CD14-positive monocyte (primary cell): Measurements from ENCODE around the gene ADO. TPM values are rescaled to one million over a fixed set of nuclear protein-coding genes. Genes with fewer than 3 reads are reported as not detected.
A peak's percentile ranks its signal among the peaks of the same experiment; 100 is the strongest.

ENCODE experiments used
- DNase-seq, 3 donors: peaks; one replicate each; pipeline ENCODE4 v3.0.0-alpha.2; 2011 to 2022
- H2AFZ ChIP-seq: 2 replicates; pipeline ENCODE4 v1.6.0; 2012; ENCODE audit warnings: mild to moderate bottlenecking, low read depth, low read length, inconsistent platforms; ENCODE audit not compliant: insufficient read depth, poor library complexity, severe bottlenecking
- H3K27ac ChIP-seq, 2 donors: 1 replicate in 1 of 2; 2 replicates in 1 of 2; pipeline ENCODE4 v1.5.1; 2012 to 2013; ENCODE audit warnings: low read length in 2 of 2, control low read depth in 1 of 2, inconsistent platforms in 1 of 2, low read depth in 1 of 2, mild to moderate bottlenecking in 1 of 2
- H3K27me3 ChIP-seq, 2 donors: one replicate each; pipeline versions ENCODE4 v1.6.0 to v1.6.1; 2011 to 2013; ENCODE audit warnings: low read length in 2 of 2; ENCODE audit not compliant: control insufficient read depth in 2 of 2, insufficient read depth in 2 of 2
- H3K36me3 ChIP-seq, 2 donors: replicated peaks in 1 of 2; 1 replicate in 1 of 2; 2 replicates in 1 of 2; pipeline versions ENCODE4 v1.5.1 to v1.6.1; 2012 to 2013; ENCODE audit warnings: low read length in 2 of 2, control low read depth in 1 of 2, inconsistent platforms in 1 of 2, mild to moderate bottlenecking in 1 of 2; ENCODE audit not compliant: insufficient read depth in 2 of 2, control insufficient read depth in 1 of 2
- H3K4me1 ChIP-seq, 2 donors: 1 replicate in 1 of 2; 2 replicates in 1 of 2; pipeline versions ENCODE4 v1.5.1 to v1.6.1; 2012 to 2013; ENCODE audit warnings: low read length in 2 of 2, control low read depth in 1 of 2, inconsistent platforms in 1 of 2, mild to moderate bottlenecking in 1 of 2, moderate library complexity in 1 of 2; ENCODE audit not compliant: insufficient read depth in 2 of 2, control insufficient read depth in 1 of 2
- H3K4me2 ChIP-seq: replicated peaks from 2 replicates; pipeline ENCODE3; 2012; ENCODE audit warnings: low read length, moderate library complexity, mild to moderate bottlenecking; ENCODE audit not compliant: poor library complexity, severe bottlenecking; ENCODE audit errors: extremely low read depth
- H3K4me3 ChIP-seq, 3 experiments: fragments of 200-600 bp in 1 of 3; sonication (generic) in 1 of 3; replicated peaks in 1 of 3; 1 replicate in 2 of 3; 2 replicates in 1 of 3; pipeline ENCODE4 v1.5.1; 2011 to 2013; ENCODE audit warnings: low read length in 3 of 3, mild to moderate bottlenecking in 3 of 3, control low read depth in 2 of 3, low read depth in 2 of 3, inconsistent platforms in 1 of 3, moderate library complexity in 1 of 3
- H3K79me2 ChIP-seq: 2 replicates; pipeline ENCODE4 v1.6.0; 2012; ENCODE audit warnings: mild to moderate bottlenecking, control low read depth, inconsistent platforms, low read length, moderate library complexity; ENCODE audit not compliant: insufficient read depth
- H3K9ac ChIP-seq: 2 replicates; pipeline ENCODE4 v1.6.0; 2017; ENCODE audit warnings: low read length, mild to moderate bottlenecking; ENCODE audit not compliant: insufficient read depth, poor library complexity, severe bottlenecking
- H3K9me3 ChIP-seq, 2 donors: replicated peaks in 1 of 2; 1 replicate in 1 of 2; 2 replicates in 1 of 2; pipeline versions ENCODE4 v1.5.1 to v1.6.1; 2012 to 2013; ENCODE audit warnings: low read length in 2 of 2, control low read depth in 1 of 2; ENCODE audit not compliant: control insufficient read depth in 1 of 2, insufficient read depth in 1 of 2
- H4K20me1 ChIP-seq: 2 replicates; pipeline ENCODE4 v1.6.0; 2012; ENCODE audit warnings: mild to moderate bottlenecking, low read length, control low read depth, moderate library complexity; ENCODE audit not compliant: insufficient read depth
- H3K27ac Mint-ChIP-seq, 7 donors: one replicate each; pipeline ENCODE4 v1.8.0; 2020; ENCODE audit warnings: mild to moderate bottlenecking in 7 of 7, mixed read lengths in 7 of 7, moderate library complexity in 6 of 7, inconsistent platforms in 2 of 7
- H3K27me3 Mint-ChIP-seq, 3 donors: one replicate each; pipeline ENCODE4 v1.8.0; 2021 to 2022; ENCODE audit warnings: low read depth in 3 of 3, mild to moderate bottlenecking in 3 of 3, mixed read lengths in 3 of 3, moderate library complexity in 3 of 3, inconsistent platforms in 1 of 3
- H3K36me3 Mint-ChIP-seq, 2 donors: one replicate each; pipeline ENCODE4 v1.8.0; 2020; ENCODE audit warnings: mixed read lengths in 2 of 2, inconsistent platforms in 1 of 2, mild to moderate bottlenecking in 1 of 2
- H3K4me1 Mint-ChIP-seq: one replicate; pipeline ENCODE4 v1.8.0; 2020; ENCODE audit warnings: mild to moderate bottlenecking, mixed read lengths
- H3K4me3 Mint-ChIP-seq, 2 donors: one replicate each; pipeline ENCODE4 v1.8.0; 2020; ENCODE audit warnings: mild to moderate bottlenecking in 2 of 2, mixed read lengths in 2 of 2, moderate library complexity in 1 of 2
- H3K9me3 Mint-ChIP-seq, 7 donors: one replicate each; pipeline ENCODE4 v1.8.0; 2020 to 2022; ENCODE audit warnings: mixed read lengths in 7 of 7, mild to moderate bottlenecking in 6 of 7, moderate library complexity in 6 of 7, inconsistent platforms in 2 of 7
- CTCF ChIP-seq: fragments of 200-600 bp; IDR thresholded peaks from one replicate; pipeline ENCODE4 v1.8.0; 2022; ENCODE audit warnings: antibody characterized with exemption, mild to moderate bottlenecking
- WGBS: methylation state at CpG from one replicate; pipeline ENCODE4 v1.1.5; 2013; ENCODE audit warnings: missing lambda C conversion rate; ENCODE audit not compliant: insufficient coverage; 5-methylcytosine and 5-hydroxymethylcytosine counted together
- intact Hi-C, 2 donors: fragments of 100-400 bp; cut with micrococcal nuclease; formaldehyde crosslinking; loops; one replicate each; pipeline versions ENCODE4 v1.15.0 to v1.15.1; 2023
- polyA plus RNA-seq, 3 donors: library from polyadenylated mRNA; depleted of rRNA in 1 of 3; unstranded in 2 of 3; stranded (reverse) in 1 of 3; fragments of 300-500 nt in 2 of 3; fragments of >200 nt in 1 of 3; fragmentation: Illumina TruSeq in 2 of 3; gene quantifications; 1 replicate in 2 of 3; 2 replicates in 1 of 3; pipeline ENCODE4 v1.2.3, GENCODE V29; 2012 to 2021

ADO gene
- polyA plus RNA-seq, 3 donors: 5.7 to 7.0 (median 6.2) TPM

GRCh38 chr10:62850646-62851045 is 46.1 kb downstream of the ADO start:
- Histone ChIP-seq H3K27ac (no peak overlapping the region), H3K36me3 (no peaks in the 10 kb centered on the region), H3K27me3 (no peaks in the 10 kb centered on the region), H3K9ac (no peak overlapping the region), H3K9me3 (peaks cover 8 to 16% of the 10 kb centered on the region in 2 donors), H4K20me1 (no peaks in the 10 kb centered on the region), H2AFZ (peak overlapping the region; percentile 31), H3K4me3 (no peak overlapping the region), H3K79me2 (no peaks in the 10 kb centered on the region), H3K4me2 (peak overlapping the region; percentile 0), H3K4me1 (peaks cover 39 to 50% of the 10 kb centered on the region in 2 donors)
- H3K4me3 Mint-ChIP-seq: no peak overlapping the region
- WGBS: 0% methylated on average over 1 of the region's 3 CpGs
- H3K4me1 Mint-ChIP-seq: peaks cover 47% of the 10 kb centered on the region
- no peak for TF ChIP-seq CTCF
- H3K36me3 Mint-ChIP-seq: no peaks in the 10 kb centered on the region
- DNase-seq: peak in 2 of 3 donors; percentile 23 to 27
- H3K27me3 Mint-ChIP-seq: peaks cover 0 to 2% (median 2%) of the 10 kb centered on the region in 3 donors
- intact Hi-C loops: no loop called here
- peaks cover 5 to 25% (median 20%) of the 10 kb centered on the region in 7 donors for H3K9me3 Mint-ChIP-seq
- peak overlapping the region in 4 of 7 donors; percentile 5 to 72 (median 48) for H3K27ac Mint-ChIP-seq

GRCh38 chr10:62851442-62851841 is 46.9 kb downstream of the ADO start:
- peaks cover 47% of the 10 kb centered on the region for H3K4me1 Mint-ChIP-seq
- peaks cover 0 to 2% (median 2%) of the 10 kb centered on the region in 3 donors for H3K27me3 Mint-ChIP-seq
- no peaks in the 10 kb centered on the region for H3K36me3 Mint-ChIP-seq
- Histone ChIP-seq H3K36me3 (no peaks in the 10 kb centered on the region), H3K9ac (no peak overlapping the region), H2AFZ (no peak overlapping the region), H4K20me1 (no peaks in the 10 kb centered on the region), H3K27me3 (no peaks in the 10 kb centered on the region), H3K4me1 (peaks cover 39 to 50% of the 10 kb centered on the region in 2 donors), H3K9me3 (peaks cover 8 to 16% of the 10 kb centered on the region in 2 donors), H3K4me2 (no peak overlapping the region), H3K79me2 (no peaks in the 10 kb centered on the region), H3K27ac (no peak overlapping the region), H3K4me3 (no peak overlapping the region)
- no peak for DNase-seq
- TF ChIP-seq CTCF: peak; percentile 27
- H3K27ac Mint-ChIP-seq: peak overlapping the region in 3 of 7 donors; percentile 2 to 12 (median 6)
- intact Hi-C loops: no loop called here
- no peak overlapping the region for H3K4me3 Mint-ChIP-seq
- peaks cover 5 to 24% (median 19%) of the 10 kb centered on the region in 7 donors for H3K9me3 Mint-ChIP-seq
- 96% methylated on average over 2 of the region's 2 CpGs for WGBS
